ENCODE results near the gene PLEKHH3.

DNA sequence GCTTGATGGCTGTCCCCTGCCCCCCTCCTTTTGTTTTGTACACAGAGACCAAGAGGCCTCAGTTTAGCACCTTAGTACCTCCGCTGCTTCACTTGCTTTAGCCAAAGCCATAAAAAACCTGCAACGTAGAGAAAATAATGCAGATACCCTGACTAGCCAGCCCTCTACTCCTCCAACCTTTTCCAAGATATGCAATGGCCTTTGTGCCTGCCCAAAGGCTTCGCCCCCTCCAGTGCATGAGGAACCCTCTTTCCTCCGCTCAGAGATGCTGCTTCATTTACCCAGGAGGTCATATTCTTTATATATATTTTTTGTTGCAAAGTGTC lies 22.6 kb upstream of the PLEKHH3 start:
- TF ChIP-seq POLR2A (IDR thresholded peaks at IDR 0.05): no peak
- TF ChIP-seq, protein P1, sequence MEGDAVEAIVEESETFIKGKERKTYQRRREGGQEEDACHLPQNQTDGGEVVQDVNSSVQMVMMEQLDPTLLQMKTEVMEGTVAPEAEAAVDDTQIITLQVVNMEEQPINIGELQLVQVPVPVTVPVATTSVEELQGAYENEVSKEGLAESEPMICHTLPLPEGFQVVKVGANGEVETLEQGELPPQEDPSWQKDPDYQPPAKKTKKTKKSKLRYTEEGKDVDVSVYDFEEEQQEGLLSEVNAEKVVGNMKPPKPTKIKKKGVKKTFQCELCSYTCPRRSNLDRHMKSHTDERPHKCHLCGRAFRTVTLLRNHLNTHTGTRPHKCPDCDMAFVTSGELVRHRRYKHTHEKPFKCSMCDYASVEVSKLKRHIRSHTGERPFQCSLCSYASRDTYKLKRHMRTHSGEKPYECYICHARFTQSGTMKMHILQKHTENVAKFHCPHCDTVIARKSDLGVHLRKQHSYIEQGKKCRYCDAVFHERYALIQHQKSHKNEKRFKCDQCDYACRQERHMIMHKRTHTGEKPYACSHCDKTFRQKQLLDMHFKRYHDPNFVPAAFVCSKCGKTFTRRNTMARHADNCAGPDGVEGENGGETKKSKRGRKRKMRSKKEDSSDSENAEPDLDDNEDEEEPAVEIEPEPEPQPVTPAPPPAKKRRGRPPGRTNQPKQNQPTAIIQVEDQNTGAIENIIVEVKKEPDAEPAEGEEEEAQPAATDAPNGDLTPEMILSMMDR (IDR thresholded peaks at IDR 0.05): no peak

Measured in right lobe of liver (tissue), 4 donors.